H9 (cell line): Measurements from ENCODE around the gene SLC10A3. TPM values are rescaled to one million over a fixed set of nuclear protein-coding genes. Genes with fewer than 3 reads are reported as not detected.

Source experiments
- DNase-seq: peaks from one replicate; pipeline ENCODE4 v3.0.0-alpha.2; 2017
- H2AFZ ChIP-seq: one replicate; pipeline ENCODE4 v1.6.1; 2013; ENCODE audit warnings: mild to moderate bottlenecking, low read length, control low read depth, moderate library complexity
- H2AK5ac ChIP-seq: 2 replicates; pipeline ENCODE4 v1.6.1; 2013; ENCODE audit warnings: low read length, control low read depth, mixed read lengths; ENCODE audit not compliant: insufficient read length
- H2BK120ac ChIP-seq: one replicate; pipeline ENCODE4 v1.6.1; 2013; ENCODE audit warnings: low read depth, mild to moderate bottlenecking, low read length, control low read depth, inconsistent platforms; ENCODE audit not compliant: poor library complexity, severe bottlenecking
- H2BK12ac ChIP-seq: 2 replicates; pipeline ENCODE4 v1.6.1; 2013; ENCODE audit warnings: low read length, control low read depth, mixed read lengths, low read depth; ENCODE audit not compliant: insufficient read length
- H2BK15ac ChIP-seq: 2 replicates; pipeline ENCODE4 v1.6.1; 2013; ENCODE audit warnings: low read depth, low read length, control low read depth
- H2BK20ac ChIP-seq: one replicate; pipeline ENCODE4 v1.6.1; 2013; ENCODE audit warnings: low read depth, mild to moderate bottlenecking, low read length, control low read depth, inconsistent platforms; ENCODE audit not compliant: poor library complexity, severe bottlenecking
- H2BK5ac ChIP-seq: 2 replicates; pipeline ENCODE4 v1.6.1; 2013; ENCODE audit warnings: low read length, control low read depth, mixed read lengths; ENCODE audit not compliant: insufficient read length
- H3K14ac ChIP-seq: 2 replicates; pipeline ENCODE4 v1.6.1; 2013; ENCODE audit warnings: low read length, control low read depth; ENCODE audit not compliant: insufficient read depth
- H3K18ac ChIP-seq: 2 replicates; pipeline ENCODE4 v1.6.1; 2013; ENCODE audit warnings: low read depth, mild to moderate bottlenecking, mixed read lengths, low read length, control low read depth; ENCODE audit not compliant: insufficient read length
- H3K23ac ChIP-seq: 2 replicates; pipeline ENCODE4 v1.6.1; 2013; ENCODE audit warnings: low read length, control low read depth, mixed read lengths, low read depth; ENCODE audit not compliant: insufficient read length
- H3K23me2 ChIP-seq: 2 replicates; pipeline ENCODE4 v1.6.1; 2013; ENCODE audit warnings: low read depth, mild to moderate bottlenecking, mixed read lengths, low read length, control low read depth; ENCODE audit not compliant: insufficient read length, poor library complexity, severe bottlenecking
- H3K27ac ChIP-seq: 2 replicates; pipeline ENCODE4 v1.5.1; 2013; ENCODE audit warnings: low read length, control low read depth, mixed read lengths, low read depth; ENCODE audit not compliant: insufficient read length
- H3K27me3 ChIP-seq: 2 replicates; pipeline ENCODE4 v1.6.1; 2013; ENCODE audit warnings: low read length, control low read depth, inconsistent platforms; ENCODE audit not compliant: insufficient read depth
- H3K4ac ChIP-seq: 2 replicates; pipeline ENCODE4 v1.6.1; 2013; ENCODE audit warnings: low read depth, mild to moderate bottlenecking, control low read depth, inconsistent platforms, low read length, moderate library complexity
- H3K4me1 ChIP-seq: 2 replicates; pipeline ENCODE4 v1.6.1; 2013; ENCODE audit warnings: low read length, control low read depth, inconsistent platforms; ENCODE audit not compliant: insufficient read depth
- H3K4me2 ChIP-seq: 2 replicates; pipeline ENCODE4 v1.6.1; 2013; ENCODE audit warnings: low read length, control low read depth, mixed read lengths; ENCODE audit not compliant: insufficient read length, insufficient read depth
- H3K56ac ChIP-seq: 2 replicates; pipeline ENCODE4 v1.6.1; 2013; ENCODE audit warnings: low read depth, mild to moderate bottlenecking, mixed read lengths, low read length, control low read depth; ENCODE audit not compliant: insufficient read length
- H3K79me1 ChIP-seq: 2 replicates; pipeline ENCODE4 v1.6.1; 2013; ENCODE audit warnings: low read depth, mild to moderate bottlenecking, moderate library complexity, low read length, control low read depth, inconsistent platforms; ENCODE audit not compliant: insufficient read depth, poor library complexity, severe bottlenecking
- H3K79me2 ChIP-seq: 2 replicates; pipeline ENCODE4 v1.6.1; 2013; ENCODE audit warnings: low read length, control low read depth, inconsistent platforms; ENCODE audit not compliant: insufficient read depth
- H3K9ac ChIP-seq: 2 replicates; pipeline ENCODE4 v1.6.1; 2013; ENCODE audit warnings: low read length, control low read depth, mixed read lengths; ENCODE audit not compliant: insufficient read length; ENCODE audit errors: extremely low read depth
- H3K9me3 ChIP-seq: one replicate; pipeline ENCODE4 v1.6.1; 2013; ENCODE audit warnings: low read depth, low read length, inconsistent platforms; ENCODE audit not compliant: control insufficient read depth
- H3T11ph ChIP-seq: one replicate; pipeline ENCODE4 v1.6.1; 2013; ENCODE audit warnings: mild to moderate bottlenecking, low read length, control low read depth, inconsistent platforms
- H4K20me1 ChIP-seq: one replicate; pipeline ENCODE4 v1.6.1; 2013; ENCODE audit not compliant: control insufficient read depth, insufficient read length, insufficient read depth
- H4K5ac ChIP-seq: 2 replicates; pipeline ENCODE4 v1.6.1; 2013; ENCODE audit warnings: low read depth, mild to moderate bottlenecking, mixed read lengths, low read length, control low read depth; ENCODE audit not compliant: insufficient read length
- H4K8ac ChIP-seq: replicated peaks from 2 replicates; pipeline ENCODE4 v1.6.1; 2013; ENCODE audit warnings: low read length, control low read depth, mixed read lengths, low read depth; ENCODE audit not compliant: insufficient read length
- H4K91ac ChIP-seq: 2 replicates; pipeline ENCODE4 v1.6.1; 2013; ENCODE audit warnings: low read depth, mild to moderate bottlenecking, moderate library complexity, mixed read lengths, low read length, control low read depth; ENCODE audit not compliant: insufficient read length
- H3K27ac Mint-ChIP-seq, 3 experiments: 2 replicates in 2 of 3; 3 replicates in 1 of 3; pipeline ENCODE4 v1.8.0; 2020 to 2021; ENCODE audit warnings: mixed read lengths in 3 of 3, mild to moderate bottlenecking in 1 of 3, moderate library complexity in 1 of 3
- H3K27me3 Mint-ChIP-seq: 2 replicates; pipeline ENCODE4 v1.8.0; 2021; ENCODE audit warnings: low read depth, mild to moderate bottlenecking, moderate library complexity, mixed read lengths
- H3K36me3 Mint-ChIP-seq, 3 experiments: 2 replicates in 2 of 3; 3 replicates in 1 of 3; pipeline ENCODE4 v1.8.0; 2020 to 2021; ENCODE audit warnings: low read depth in 3 of 3, mixed read lengths in 3 of 3; ENCODE audit not compliant: insufficient read depth in 1 of 3
- H3K4me1 Mint-ChIP-seq, 2 experiments: 2 replicates each; pipeline ENCODE4 v1.8.0; 2020; ENCODE audit warnings: mixed read lengths in 2 of 2
- H3K4me3 Mint-ChIP-seq, 2 experiments: 2 replicates in 1 of 2; 3 replicates in 1 of 2; pipeline ENCODE4 v1.8.0; 2020 to 2021; ENCODE audit warnings: mild to moderate bottlenecking in 2 of 2, mixed read lengths in 2 of 2, moderate library complexity in 1 of 2
- H3K9me3 Mint-ChIP-seq, 2 experiments: 2 replicates in 1 of 2; 3 replicates in 1 of 2; pipeline ENCODE4 v1.8.0; 2020; ENCODE audit warnings: mild to moderate bottlenecking in 2 of 2, mixed read lengths in 2 of 2, moderate library complexity in 1 of 2
- CTCF ChIP-seq: fragments of 200-600 bp; sonication (generic); conservative IDR thresholded peaks from 3 replicates; pipeline ENCODE4 v1.8.0; 2021; ENCODE audit warnings: antibody characterized with exemption, mild to moderate bottlenecking
- WGBS: extraction: QIAGEN DNeasy Blood & Tissue Kit; methylation state at CpG from one replicate; pipeline ENCODE4 v1.1.7; 2013; ENCODE audit warnings: missing lambda C conversion rate, low lambda C conversion rate, mixed read lengths; ENCODE audit not compliant: insufficient read length; ENCODE audit errors: extremely low coverage; 5-methylcytosine and 5-hydroxymethylcytosine counted together
- total RNA-seq: library from RNA; stranded (reverse); gene quantifications from 2 replicates; pipeline ENCODE4 v1.2.1, GENCODE V29; 2021

Gene SLC10A3
- total RNA-seq, 1 experiment from 2014 or later, result 8.8 TPM

DNA sequence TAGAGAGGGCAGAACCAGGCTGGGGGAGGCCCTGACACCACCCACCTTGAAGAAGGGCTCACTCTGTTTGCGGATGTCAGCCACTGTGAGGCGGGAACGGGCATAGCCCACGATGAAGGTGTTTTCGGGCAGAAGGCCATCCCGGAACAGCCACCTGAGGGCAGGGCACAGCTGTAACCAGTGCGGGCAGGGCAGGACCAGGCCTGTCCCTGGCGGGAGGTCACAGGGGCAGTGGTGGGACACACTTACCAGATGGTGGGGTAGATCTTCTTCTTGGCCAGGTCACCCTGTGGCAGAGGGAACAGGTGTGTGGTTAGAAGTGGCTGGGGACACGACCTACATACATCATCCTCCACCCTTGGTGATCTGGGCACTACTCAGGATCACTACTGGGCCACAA is 45.5 kb upstream of the SLC10A3 start:
- Histone ChIP-seq H4K20me1 (no peaks in the 10 kb centered on the region), H3K27me3 (no peaks in the 10 kb centered on the region), H4K5ac (no peak overlapping the region), H3K79me2 (no peaks in the 10 kb centered on the region), H2BK120ac (no peak overlapping the region), H2AK5ac (no peak overlapping the region), H2AFZ (no peak overlapping the region), H2BK12ac (no peak overlapping the region), H2BK5ac (no peak overlapping the region), H3K4me2 (no peak overlapping the region), H3K9me3 (peaks cover 23% of the 10 kb centered on the region), H3K27ac (no peak overlapping the region), H3K23me2 (peaks cover 3% of the 10 kb centered on the region), H2BK20ac (no peak overlapping the region), H3K18ac (no peak overlapping the region), H3K23ac (no peak overlapping the region), H3K4me1 (no peaks in the 10 kb centered on the region), H3K4ac (no peak overlapping the region), H3K14ac (no peak overlapping the region), H3T11ph (no peak overlapping the region), H2BK15ac (no peak overlapping the region), H4K91ac (no peak overlapping the region), H3K79me1 (no peaks in the 10 kb centered on the region), H3K9ac (no peak overlapping the region), H4K8ac (no peak overlapping the region), H3K56ac (no peak overlapping the region)
- no peak overlapping the region for H3K27ac Mint-ChIP-seq
- no CpG with 5 or more reads among the region's 9 CpGs for WGBS
- peaks cover 31 to 63% (median 44%) of the 10 kb centered on the region in 3 experiments for H3K36me3 Mint-ChIP-seq
- no peaks in the 10 kb centered on the region for H3K4me1 Mint-ChIP-seq
- H3K4me3 Mint-ChIP-seq, result peak overlapping the region in 1 of 2 experiments; percentile 17; a peak in 1 of 5 replicates
- DNase-seq, result no peak
- H3K27me3 Mint-ChIP-seq, result peaks cover 3% of the 10 kb centered on the region
- no peak for TF ChIP-seq CTCF
- H3K9me3 Mint-ChIP-seq, result peaks cover 64 to 77% of the 10 kb centered on the region in 2 experiments
